ENCODE measurements around the gene FLRT1.

DNA sequence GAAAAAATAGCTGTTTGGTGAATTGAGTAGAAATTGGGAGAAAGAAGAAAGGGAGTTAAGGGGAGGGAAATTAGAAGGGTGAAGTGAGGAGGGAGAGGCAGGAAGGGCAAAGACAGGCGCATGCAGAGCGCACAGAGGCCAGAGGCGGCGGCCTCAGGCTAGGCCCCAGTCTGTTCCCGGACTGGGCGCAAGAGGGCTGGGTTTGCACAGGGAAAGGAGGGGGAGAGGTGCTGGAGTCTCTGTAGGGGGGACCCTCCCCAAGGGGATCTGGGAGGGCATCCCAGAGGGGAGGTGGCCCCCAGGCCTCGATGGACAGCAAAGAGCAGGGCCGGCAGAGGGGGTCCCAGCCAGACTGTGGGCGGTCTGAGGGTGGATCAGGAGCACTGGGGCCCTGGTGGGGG, 1.3 kb upstream of the FLRT1 start:
- TF ChIP-seq, protein P1, sequence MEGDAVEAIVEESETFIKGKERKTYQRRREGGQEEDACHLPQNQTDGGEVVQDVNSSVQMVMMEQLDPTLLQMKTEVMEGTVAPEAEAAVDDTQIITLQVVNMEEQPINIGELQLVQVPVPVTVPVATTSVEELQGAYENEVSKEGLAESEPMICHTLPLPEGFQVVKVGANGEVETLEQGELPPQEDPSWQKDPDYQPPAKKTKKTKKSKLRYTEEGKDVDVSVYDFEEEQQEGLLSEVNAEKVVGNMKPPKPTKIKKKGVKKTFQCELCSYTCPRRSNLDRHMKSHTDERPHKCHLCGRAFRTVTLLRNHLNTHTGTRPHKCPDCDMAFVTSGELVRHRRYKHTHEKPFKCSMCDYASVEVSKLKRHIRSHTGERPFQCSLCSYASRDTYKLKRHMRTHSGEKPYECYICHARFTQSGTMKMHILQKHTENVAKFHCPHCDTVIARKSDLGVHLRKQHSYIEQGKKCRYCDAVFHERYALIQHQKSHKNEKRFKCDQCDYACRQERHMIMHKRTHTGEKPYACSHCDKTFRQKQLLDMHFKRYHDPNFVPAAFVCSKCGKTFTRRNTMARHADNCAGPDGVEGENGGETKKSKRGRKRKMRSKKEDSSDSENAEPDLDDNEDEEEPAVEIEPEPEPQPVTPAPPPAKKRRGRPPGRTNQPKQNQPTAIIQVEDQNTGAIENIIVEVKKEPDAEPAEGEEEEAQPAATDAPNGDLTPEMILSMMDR (IDR thresholded peaks at IDR 0.05), result peak; percentile 49
- peak; percentile 48 for TF ChIP-seq EZH2 (IDR thresholded peaks at IDR 0.05)

All from neural progenitor cell (in vitro differentiated cells).